SH-SY5Y (cell line): Measurements from ENCODE around the gene RAB40A.

Experiments used
- GATA2 ChIP-seq: IDR thresholded peaks from 2 replicates; pipeline ENCODE4 v1.6.1; 2011; ENCODE audit warnings: mild to moderate bottlenecking, low read depth, low read length
- GATA3 ChIP-seq: IDR thresholded peaks from 2 replicates; pipeline ENCODE4 v1.6.1; 2011; ENCODE audit warnings: low read depth, mild to moderate bottlenecking, low read length, moderate library complexity

DNA sequence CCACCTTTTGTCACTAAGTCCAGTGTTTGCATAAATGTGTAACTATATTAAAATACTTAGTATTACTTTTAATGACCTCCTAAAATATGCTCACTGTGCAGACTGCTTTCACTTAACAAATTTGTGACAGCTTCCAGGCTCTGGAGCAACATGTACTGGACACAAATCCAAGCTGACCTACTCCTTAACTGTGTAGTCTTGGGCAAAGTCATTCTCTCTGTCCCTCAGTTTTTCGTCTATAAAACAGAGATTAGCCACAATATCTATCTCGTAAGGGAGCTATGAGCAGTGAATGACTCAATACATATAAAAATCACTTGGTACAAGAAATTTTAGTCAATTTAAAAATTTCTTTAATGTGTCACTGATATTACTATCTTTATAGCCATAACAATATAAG, 20.4 kb upstream of the RAB40A start:
- TF ChIP-seq GATA3 (no peak), GATA2 (no peak)
